ENCODE results near the gene GAL3ST1. TPM values are rescaled to one million over a fixed set of nuclear protein-coding genes. Genes with fewer than 3 reads are reported as not detected.

GAL3ST1 gene
- total and polyA plus RNA-seq, 10 of the 15 experiments (the other 5 are each of a cell fraction or from before 2014, with no cell fraction given) = not detected

DNA sequence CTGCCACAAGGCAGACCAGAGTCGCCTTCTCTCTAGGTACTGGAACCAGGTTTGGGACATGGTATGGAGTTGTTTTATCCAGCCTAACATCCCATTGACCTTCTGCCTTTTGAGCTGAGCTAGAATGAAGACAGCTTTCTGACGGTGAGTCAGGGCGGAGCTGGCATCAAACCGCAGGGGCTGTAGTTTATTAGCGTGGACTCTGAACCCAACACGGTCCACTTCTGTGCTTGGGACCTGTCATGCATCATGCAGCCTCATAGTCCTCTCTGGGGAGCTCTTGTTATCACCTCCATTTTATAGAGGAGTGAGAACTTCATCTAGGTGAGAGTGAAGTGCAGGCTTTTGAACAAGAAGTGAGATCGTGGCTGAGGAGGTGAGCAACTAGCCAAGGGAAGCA is 8.3 kb downstream of the GAL3ST1 start:
- intact Hi-C loops (cut with micrococcal nuclease; ENCODE audit: unreplicated experiment) = no loop called here
- no TSS peak for BruUV-seq (replicated peaks)
- FAIRE-seq = no peak
- Histone ChIP-seq H4K20me1 (ENCODE audit: control insufficient read depth, insufficient read depth) (no peaks in the 10 kb centered on the region; the same call in 1 of the 2 replicates), H3K27ac (ENCODE audit: control insufficient read depth, insufficient read depth) (no peak overlapping the region), H3K4me3 (no peak overlapping the region), H3K9ac (ENCODE audit: control insufficient read depth, insufficient read depth, low read length) (no peak overlapping the region), H3K4me2 (ENCODE audit: control insufficient read depth, insufficient read depth) (no peak overlapping the region), H3K36me3 (ENCODE audit: control insufficient read depth in 2 of 2, insufficient read depth in 2 of 2, low read length in 1 of 2) (no peaks in the 10 kb centered on the region), H3K4me1 (ENCODE audit: control insufficient read depth, insufficient read depth, low read length) (no peaks in the 10 kb centered on the region), H3K9me3 (replicated peaks; ENCODE audit: control insufficient read depth, insufficient read depth, low read length) (no peaks in the 10 kb centered on the region), H3K27me3 (replicated peaks in 1 of 2; ENCODE audit: control insufficient read depth in 2 of 2, insufficient read depth in 2 of 2, low read length in 1 of 2) (no peaks in the 10 kb centered on the region; a peak in 1 of 4 replicates), H3K79me2 (ENCODE audit: control insufficient read depth, insufficient read depth, low read length) (no peaks in the 10 kb centered on the region), H2AFZ (ENCODE audit: control insufficient read depth, low read depth, low read length) (no peak overlapping the region)
- WGBS (ENCODE audit: insufficient coverage, insufficient replicate concordance, low lambda C conversion rate, missing lambda C conversion rate) = 28% methylated on average over 7 of the region's 7 CpGs
- ChIA-PET RAD21 (ENCODE audit: unreplicated experiment) (no interaction called here), SMC1A (ENCODE audit: uncharacterized antibody, unreplicated experiment) (interaction anchor here (1.2 kb wide), 1 partner anchor 24 kb away, joined by 3 read pairs; no protein-coding TSS in a partner anchor), CTCF (interaction anchor here (1.0 kb wide), 1 partner anchor 10 kb away, joined by 3 read pairs; no protein-coding TSS in a partner anchor), POLR2A (no interaction called here)
- no peak for ATAC-seq
- TF ChIP-seq STAT3 (IDR thresholded peaks at IDR 0.05; ENCODE audit: low read depth, low read length) (no peak), BCL11A (IDR thresholded peaks at IDR 0.05; ENCODE audit: low read depth, low read length) (no peak), CBFB (IDR thresholded peaks at IDR 0.05; ENCODE audit: low read depth) (no peak), DPF2 (IDR thresholded peaks at IDR 0.05) (no peak), SMAD5 (IDR thresholded peaks at IDR 0.05; ENCODE audit: low read depth) (no peak), NR2C1 (IDR thresholded peaks at IDR 0.05) (no peak), MTA3 (IDR thresholded peaks at IDR 0.05; ENCODE audit: borderline replicate concordance, low read length) (no peak), RUNX3 (IDR thresholded peaks at IDR 0.05; ENCODE audit: low read length) (no peak), PAX5 (IDR thresholded peaks at IDR 0.05; ENCODE audit: borderline replicate concordance, low read depth, low read length) (no peak), BCL3 (IDR thresholded peaks at IDR 0.05; ENCODE audit: borderline replicate concordance, insufficient read depth, low read depth, low read length, poor library complexity, severe bottlenecking) (no peak), E2F4 (IDR thresholded peaks at IDR 0.05; ENCODE audit: low read depth, low read length) (no peak), SIX5 (IDR thresholded peaks at IDR 0.05; ENCODE audit: low read depth, low read length, severe bottlenecking) (no peak), TCF7 (IDR thresholded peaks at IDR 0.05; ENCODE audit: borderline replicate concordance) (no peak), SIN3A (IDR thresholded peaks at IDR 0.05; ENCODE audit: low read depth, low read length) (no peak), MYC (IDR thresholded peaks at IDR 0.05; ENCODE audit: insufficient read depth, insufficient read length, insufficient replicate concordance, low read length, severe bottlenecking) (no peak), HCFC1 (IDR thresholded peaks at IDR 0.05; ENCODE audit: low read length) (no peak), MEF2A (IDR thresholded peaks at IDR 0.05; ENCODE audit: insufficient read depth, low read depth, low read length) (no peak), BMI1 (IDR thresholded peaks at IDR 0.05; ENCODE audit: borderline replicate concordance) (no peak), POU2F2 (IDR thresholded peaks at IDR 0.05; ENCODE audit: borderline replicate concordance, low read depth, low read length) (no peak), NR2F1 (conservative IDR thresholded peaks at IDR 0.05) (no peak)
- in situ Hi-C loops (cut with MboI) = no loop called here
- no peak for DNase-seq (ENCODE audit: low read depth, low spot score)

All from GM12878 (cell line).